Measurements from ENCODE around the gene DHX30.
"Not testable (repeated sequence)": the region's sequence is repeated elsewhere in the genome, so short reads cannot be mapped to it uniquely, and the experiment has no call there.

DHX30 gene

DNA sequence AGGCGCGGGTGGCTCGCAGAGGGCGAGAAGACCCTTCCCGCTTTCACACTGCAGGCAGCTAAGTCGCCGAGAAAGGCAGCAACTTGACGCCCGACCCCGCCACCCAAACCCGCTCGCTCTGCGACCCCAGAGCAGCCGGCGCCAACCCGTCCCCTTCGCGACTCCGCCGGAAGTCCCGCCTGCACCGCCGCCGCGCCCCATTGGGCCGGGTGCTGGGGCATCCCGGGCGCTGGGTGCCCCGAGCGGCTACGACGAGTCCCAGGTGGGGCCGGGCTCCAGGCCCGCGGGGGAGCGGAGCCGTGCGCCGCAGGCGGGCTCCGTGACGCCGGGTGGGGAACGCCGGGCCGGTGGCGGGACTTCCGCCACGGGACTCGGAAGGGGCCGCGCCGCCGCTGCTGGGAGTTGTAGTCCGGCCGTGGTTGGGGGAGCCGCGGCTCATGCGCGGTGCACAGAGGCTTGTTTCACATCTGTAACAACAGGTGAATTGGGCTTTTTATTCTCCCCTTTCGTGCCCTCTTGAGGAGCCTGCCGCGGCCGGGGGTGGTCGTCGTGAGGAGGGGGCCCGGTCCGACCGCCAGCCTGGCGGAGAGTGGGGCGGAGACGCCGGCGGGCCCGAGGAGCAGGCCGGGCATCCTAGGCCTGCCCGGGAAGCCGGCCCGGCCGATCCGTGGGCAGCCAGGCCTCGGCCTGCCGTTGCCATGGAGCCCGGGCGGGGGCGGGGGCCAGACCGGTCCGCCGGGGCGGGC is at the start of gene DHX30:
DHX30 (plus strand) TSS at position 405 of the 746 bp plus-strand sequence. CDS start 7,546 bp downstream, outside the sequence.
- in situ Hi-C loops (cut with HindIII; ENCODE audit: low pct_ligation_motif_present, low pct_unique_long_range_greater_than_20kb, low sequenced_read_pairs): no loop called here
- peak; percentile 79 for DNase-seq

GRCh38 chr3:47758261-47759025 is 44.5 kb upstream of the DHX30 start:
- DNase-seq: no peak

GRCh38 chr3:47760207-47760606 is 42.7 kb upstream of the DHX30 start:
- in situ Hi-C loops (cut with HindIII; ENCODE audit: low pct_ligation_motif_present, low pct_unique_long_range_greater_than_20kb, low sequenced_read_pairs): not testable (repeated sequence)

More at GRCh38 chr3:47758261-47759025, 44.5 kb upstream of the DHX30 start:
- in situ Hi-C loops (cut with HindIII; ENCODE audit: low pct_ligation_motif_present, low pct_unique_long_range_greater_than_20kb, low sequenced_read_pairs): no loop called here

DNA sequence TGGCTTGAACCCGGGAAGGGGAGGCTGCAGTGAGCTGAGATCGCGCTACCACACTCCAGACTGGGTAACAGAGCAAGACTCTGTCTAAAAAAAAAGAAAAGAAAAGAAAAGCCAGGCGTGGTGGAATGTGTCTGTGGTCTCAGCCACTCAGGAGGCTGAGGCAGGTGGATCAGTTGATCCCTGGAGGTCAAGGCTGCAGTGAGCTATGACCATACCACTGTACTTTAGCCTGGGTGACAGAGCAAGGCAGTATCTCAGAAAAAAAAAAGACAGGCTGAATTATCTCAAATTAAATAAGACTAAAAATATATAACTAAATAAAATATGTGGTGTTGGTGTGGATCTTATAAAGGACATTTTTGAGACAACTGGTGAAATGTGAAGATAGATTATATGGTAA is 41.9 kb upstream of the DHX30 start:
- DNase-seq: no peak
- in situ Hi-C loops (cut with HindIII; ENCODE audit: low pct_ligation_motif_present, low pct_unique_long_range_greater_than_20kb, low sequenced_read_pairs): no loop called here

More at GRCh38 chr3:47760207-47760606, 42.7 kb upstream of the DHX30 start:
- DNase-seq: not testable (repeated sequence)

DNA sequence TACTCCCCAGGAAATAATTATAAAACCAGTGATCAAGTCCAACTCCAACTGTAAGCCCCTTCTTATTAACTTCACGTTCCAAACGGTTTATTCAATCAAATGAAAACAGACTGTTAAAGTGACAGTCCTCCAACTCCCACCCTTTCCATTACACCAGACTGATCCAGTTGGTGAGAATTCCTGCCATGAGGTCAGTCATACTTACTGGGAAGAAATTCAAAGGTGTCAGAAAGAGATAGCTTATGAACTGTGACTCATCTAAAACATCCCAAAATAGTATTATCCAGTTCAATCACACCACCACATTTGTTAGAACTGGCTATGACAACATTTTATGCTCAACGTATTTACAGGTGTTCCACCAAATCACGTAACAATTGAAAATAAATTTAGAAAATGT is 40.7 kb upstream of the DHX30 start:
- in situ Hi-C loops (cut with HindIII; ENCODE audit: low pct_ligation_motif_present, low pct_unique_long_range_greater_than_20kb, low sequenced_read_pairs): no loop called here
- no peak for DNase-seq

DNA sequence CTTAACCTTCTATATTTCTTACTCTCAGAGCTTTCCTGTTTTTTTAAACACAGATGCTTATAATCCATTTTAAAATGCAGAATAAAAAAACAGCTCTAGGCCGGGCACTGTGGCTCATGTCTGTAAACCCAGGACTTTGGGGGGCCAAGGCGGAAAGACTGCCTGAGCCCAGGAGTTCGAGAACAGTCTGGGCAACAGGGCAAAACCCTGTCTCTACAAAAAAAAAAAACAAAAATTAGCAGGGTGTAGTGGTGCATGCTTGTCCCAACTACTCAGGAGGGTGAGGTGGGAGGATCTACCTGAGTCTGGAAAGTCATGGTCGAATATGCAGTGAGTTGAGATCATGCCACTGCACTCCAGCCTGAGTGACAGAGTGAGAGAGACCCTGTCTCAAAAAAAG is 36.8 kb upstream of the DHX30 start:
- in situ Hi-C loops (cut with HindIII; ENCODE audit: low pct_ligation_motif_present, low pct_unique_long_range_greater_than_20kb, low sequenced_read_pairs): no loop called here
- DNase-seq: no peak

GRCh38 chr3:47772047-47772446 is 30.9 kb upstream of the DHX30 start:
- in situ Hi-C loops (cut with HindIII; ENCODE audit: low pct_ligation_motif_present, low pct_unique_long_range_greater_than_20kb, low sequenced_read_pairs): no loop called here
- no peak for DNase-seq

GRCh38 chr3:47772788-47773187 is 30.1 kb upstream of the DHX30 start:
- DNase-seq: no peak
- in situ Hi-C loops (cut with HindIII; ENCODE audit: low pct_ligation_motif_present, low pct_unique_long_range_greater_than_20kb, low sequenced_read_pairs): no loop called here

- DNase-seq: no peak
- in situ Hi-C loops (cut with HindIII; ENCODE audit: low pct_ligation_motif_present, low pct_unique_long_range_greater_than_20kb, low sequenced_read_pairs): no loop called here
Measured at GRCh38 chr3:47778746-47779145, 24.2 kb upstream of the DHX30 start.

GRCh38 chr3:47780741-47781684 is 21.9 kb upstream of the DHX30 start:
- peak; percentile 58 for DNase-seq
- in situ Hi-C loops (cut with HindIII; ENCODE audit: low pct_ligation_motif_present, low pct_unique_long_range_greater_than_20kb, low sequenced_read_pairs): no loop called here

DNA sequence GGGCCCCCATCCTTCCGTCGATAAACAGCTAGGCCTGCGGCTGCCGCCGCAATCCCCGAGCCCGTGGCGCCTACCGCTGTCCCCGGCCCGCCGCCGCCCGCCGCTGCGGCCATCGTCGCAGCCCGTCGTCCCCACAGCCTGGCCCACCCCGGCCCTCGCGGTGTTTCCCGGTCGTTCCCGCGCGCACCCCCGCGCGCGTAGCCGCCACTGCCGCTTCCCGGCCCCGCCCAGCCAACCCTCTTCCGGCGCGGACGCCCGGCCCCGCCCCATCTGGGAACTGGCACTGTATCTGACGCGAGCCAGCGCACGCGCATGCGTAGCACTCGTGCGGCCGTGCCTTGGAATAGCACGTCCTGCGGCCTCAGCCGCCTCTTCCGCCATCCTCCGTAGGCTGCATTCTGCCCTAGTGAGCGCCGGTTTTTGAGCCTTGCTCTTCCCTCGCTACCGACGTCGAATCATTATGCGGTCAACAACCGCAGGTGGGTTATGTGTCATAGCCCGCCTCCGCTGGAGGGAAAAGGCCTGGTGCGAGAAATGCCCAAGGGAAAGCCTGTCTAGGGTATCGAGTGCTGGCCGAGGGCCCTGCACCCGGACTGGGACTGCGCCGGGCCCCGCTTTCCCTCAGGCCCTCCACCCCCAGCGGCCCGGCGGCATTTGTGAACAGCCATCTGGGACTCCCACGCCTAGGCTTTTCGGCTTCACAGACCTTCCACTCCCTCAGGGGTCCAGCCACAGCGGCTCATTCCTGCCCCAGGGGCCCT is 21.1 kb upstream of the DHX30 start, which contains the start of gene SMARCC1:
SMARCC1 (minus strand) TSS at position 209 of the 761 bp plus-strand sequence; CDS start at position 113, 96 bp downstream.
- peak; percentile 96 for DNase-seq
- in situ Hi-C loops (cut with HindIII; ENCODE audit: low pct_ligation_motif_present, low pct_unique_long_range_greater_than_20kb, low sequenced_read_pairs): no loop called here

DNA sequence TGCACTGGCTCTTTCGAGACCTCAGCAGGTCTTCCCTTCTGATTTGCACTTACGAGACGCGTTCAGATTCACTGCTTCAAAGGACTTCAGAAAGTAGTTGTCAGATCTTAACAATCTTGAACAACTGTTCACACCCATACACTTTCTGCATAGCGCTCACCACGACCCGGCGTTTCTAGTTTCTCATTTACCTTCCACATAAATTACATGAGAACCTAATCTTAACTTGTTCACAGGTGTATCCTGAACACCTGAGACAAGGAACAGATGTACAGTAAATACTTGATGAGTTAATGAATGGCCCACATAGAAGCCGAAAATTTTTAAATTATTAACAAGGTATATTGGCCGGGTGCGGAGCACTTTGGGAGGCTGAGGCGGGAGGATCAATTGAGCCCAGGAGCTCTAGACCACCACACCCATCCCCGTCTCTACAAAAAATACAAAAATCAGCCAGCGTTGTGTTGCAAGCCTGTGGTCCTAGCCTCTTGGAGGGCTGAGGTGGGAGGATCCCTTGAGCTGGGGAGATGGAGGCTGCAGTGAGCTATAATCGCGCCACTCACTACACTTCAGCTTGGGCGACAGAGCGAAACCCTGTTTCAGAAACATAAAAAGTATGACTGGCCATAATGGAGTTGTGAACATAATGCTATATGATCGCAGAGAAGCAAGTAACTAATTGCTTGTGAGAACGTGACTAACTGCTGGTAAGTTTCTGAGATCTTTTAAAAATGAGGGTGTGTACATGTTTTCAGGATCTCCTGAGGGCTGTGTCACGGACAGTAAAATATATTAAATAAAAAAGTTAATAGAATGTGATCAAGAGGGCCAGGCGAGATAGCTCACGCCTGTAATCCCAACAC is 20.3 kb upstream of the DHX30 start:
- peak; percentile 40 for DNase-seq

GRCh38 chr3:47783673-47784072 is 19.3 kb upstream of the DHX30 start:
- DNase-seq: no peak
- in situ Hi-C loops (cut with HindIII; ENCODE audit: low pct_ligation_motif_present, low pct_unique_long_range_greater_than_20kb, low sequenced_read_pairs): no loop called here

More for the DNA sequence above, 20.3 kb upstream of the DHX30 start:
- in situ Hi-C loops (cut with HindIII; ENCODE audit: low pct_ligation_motif_present, low pct_unique_long_range_greater_than_20kb, low sequenced_read_pairs): no loop called here

DNA sequence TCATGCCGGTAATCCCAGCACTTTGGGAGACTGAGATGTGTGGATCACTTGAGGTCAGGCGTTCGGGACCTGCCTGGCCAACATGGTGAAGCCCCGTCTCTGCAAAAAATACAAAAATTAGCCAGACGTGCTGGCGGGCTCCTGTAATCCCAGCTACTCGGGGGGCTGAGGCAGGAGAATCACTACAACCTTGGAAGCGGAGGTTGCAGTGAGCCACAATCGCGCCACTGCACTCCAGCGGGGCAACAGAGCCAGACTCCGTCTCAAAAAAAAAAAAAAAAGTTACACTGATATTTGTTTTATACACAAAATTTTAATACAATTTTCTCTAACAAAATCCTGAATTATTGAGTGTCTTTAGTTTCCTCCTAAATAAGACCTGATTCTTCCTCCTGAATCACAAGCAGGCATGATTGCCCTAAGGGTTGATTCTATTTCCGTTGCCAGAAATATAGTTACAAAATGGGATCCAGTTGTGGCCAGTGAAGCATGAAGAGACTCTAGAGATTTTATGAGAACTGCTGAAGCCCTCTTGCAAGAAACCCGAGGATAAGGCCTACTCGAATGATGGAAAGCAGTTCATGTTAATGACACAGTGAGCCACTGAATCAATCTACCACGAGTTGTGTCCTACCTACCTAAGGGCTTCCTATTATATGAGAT is 11.6 kb upstream of the DHX30 start:
- DNase-seq: no peak
- in situ Hi-C loops (cut with HindIII; ENCODE audit: low pct_ligation_motif_present, low pct_unique_long_range_greater_than_20kb, low sequenced_read_pairs): no loop called here

GRCh38 chr3:47792699-47793098 is 10.2 kb upstream of the DHX30 start:
- no peak for DNase-seq
- in situ Hi-C loops (cut with HindIII; ENCODE audit: low pct_ligation_motif_present, low pct_unique_long_range_greater_than_20kb, low sequenced_read_pairs): no loop called here

GRCh38 chr3:47794544-47794943 is 8.4 kb upstream of the DHX30 start:
- in situ Hi-C loops (cut with HindIII; ENCODE audit: low pct_ligation_motif_present, low pct_unique_long_range_greater_than_20kb, low sequenced_read_pairs): no loop called here
- no peak for DNase-seq

GRCh38 chr3:47799733-47800132 is 3.2 kb upstream of the DHX30 start:
- in situ Hi-C loops (cut with HindIII; ENCODE audit: low pct_ligation_motif_present, low pct_unique_long_range_greater_than_20kb, low sequenced_read_pairs): no loop called here
- DNase-seq: peak; percentile 15

Measured in ACHN (cell line).